HG03460 (cell line): Measurements from ENCODE around the gene ACKR1.

Experiments
- ATAC-seq: cut with Tn5 transposase; IDR thresholded peaks from one replicate; pipeline ENCODE4 v1.9.1; 2021; ENCODE audit not compliant: unreplicated experiment

The ACKR1 gene

DNA sequence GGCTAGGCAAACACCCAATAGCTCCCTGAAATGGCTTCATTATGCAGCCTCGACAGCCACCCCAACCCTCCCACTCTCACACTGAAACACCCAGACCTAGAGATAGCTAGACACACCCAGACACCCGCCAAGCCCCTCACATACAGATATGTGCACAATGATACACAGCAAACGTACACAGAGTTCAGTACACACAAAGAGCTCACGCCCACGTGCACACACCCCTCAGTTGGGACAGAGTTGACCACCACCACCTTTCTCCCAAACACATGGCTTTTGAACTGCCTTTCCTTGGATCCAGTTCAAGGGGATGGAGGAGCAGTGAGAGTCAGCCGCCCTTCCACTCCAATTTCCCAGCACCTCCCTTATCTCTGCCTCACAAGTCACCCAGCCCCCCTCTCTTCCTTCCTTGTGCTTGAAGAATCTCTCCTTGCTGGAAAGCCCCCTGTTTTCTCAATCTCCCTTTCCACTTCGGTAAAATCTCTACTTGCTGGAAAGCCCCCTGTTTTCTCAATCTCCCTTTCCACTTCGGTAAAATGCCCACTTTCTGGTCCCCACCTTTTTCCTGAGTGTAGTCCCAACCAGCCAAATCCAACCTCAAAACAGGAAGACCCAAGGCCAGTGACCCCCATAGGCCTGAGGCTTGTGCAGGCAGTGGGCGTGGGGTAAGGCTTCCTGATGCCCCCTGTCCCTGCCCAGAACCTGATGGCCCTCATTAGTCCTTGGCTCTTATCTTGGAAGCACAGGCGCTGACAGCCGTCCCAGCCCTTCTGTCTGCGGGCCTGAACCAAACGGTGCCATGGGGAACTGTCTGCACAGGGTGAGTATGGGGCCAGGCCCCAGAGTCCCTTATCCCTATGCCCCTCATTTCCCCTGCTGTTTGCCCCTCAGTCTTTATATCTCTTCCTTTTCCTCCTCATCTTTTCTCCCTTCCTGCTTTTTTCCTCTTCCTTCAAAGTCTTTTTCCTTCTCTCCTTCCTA, at the start of gene ACKR1:
TSS of gene ACKR1 (plus strand) at position 715 of the 981 bp plus-strand sequence. CDS start at position 800, 85 bp downstream.
- ATAC-seq = no peak

DNA sequence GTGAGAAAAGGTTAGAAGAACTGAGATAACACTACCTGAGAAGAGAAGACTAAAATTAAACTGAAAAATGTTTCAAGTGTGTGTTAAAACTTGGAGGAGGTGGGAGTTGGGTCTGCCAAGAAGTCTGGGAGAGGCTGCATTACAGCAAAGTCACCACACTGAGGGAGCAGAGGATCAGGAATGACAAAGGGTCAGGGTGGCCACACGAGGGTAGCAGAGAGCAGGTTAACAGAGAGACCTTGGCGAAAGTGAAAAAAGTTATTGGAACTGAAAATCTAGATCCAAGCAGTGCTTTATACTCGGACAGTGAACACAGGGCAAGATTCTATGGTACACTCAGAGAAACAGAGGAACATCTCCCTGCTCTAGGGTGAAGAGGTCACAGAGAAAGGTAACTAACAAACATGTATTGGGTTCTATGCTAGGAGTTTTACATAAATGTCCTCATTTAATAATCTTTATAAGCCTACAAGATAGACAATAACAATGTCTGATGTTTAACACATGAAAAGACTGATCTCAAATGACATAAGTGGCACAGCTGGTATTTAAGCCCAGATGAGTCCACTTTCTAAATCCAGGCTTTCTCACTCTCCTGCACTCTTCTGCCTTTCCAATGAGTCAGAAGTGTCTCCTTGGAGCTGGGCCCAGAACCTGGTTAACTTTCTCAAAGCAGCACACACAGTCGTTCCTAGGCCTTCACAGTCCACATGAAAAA, 43.5 kb upstream of the ACKR1 start:
- ATAC-seq = peak; percentile 87

GRCh38 chr1:159161719-159162026, 43.0 kb upstream of the ACKR1 start:
- ATAC-seq = no peak

GRCh38 chr1:159162516-159163265, 42.0 kb upstream of the ACKR1 start:
- ATAC-seq = no peak

DNA sequence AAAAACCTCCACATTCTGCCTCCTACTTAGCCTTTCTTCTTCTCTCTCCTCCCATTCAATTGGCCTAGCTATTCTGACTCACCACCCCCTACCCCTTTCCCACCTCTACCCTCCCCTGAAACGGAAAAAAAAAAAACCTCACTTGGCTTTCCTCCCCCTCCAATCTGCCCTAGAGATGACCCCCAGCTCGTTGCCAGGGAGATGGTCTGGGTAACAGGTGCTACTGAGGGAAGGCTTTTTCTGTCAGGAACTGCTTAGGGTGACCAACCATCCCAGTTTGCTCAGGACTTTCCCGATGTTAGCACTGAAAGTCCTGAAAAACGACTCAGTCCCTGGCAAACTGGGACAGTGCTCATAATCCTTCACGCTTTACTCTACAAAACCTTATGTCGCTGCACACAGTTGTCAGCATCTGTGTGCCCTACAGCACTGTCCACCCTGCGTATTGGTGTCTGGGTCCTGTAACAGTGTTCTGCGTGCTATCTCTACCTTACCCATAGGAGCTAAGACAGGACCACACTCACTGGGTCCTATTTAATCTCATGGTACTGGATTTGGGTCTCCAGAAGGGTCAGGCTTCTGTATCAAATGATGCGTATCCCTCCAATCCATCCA, 41.0 kb upstream of the ACKR1 start:
- no peak for ATAC-seq

DNA sequence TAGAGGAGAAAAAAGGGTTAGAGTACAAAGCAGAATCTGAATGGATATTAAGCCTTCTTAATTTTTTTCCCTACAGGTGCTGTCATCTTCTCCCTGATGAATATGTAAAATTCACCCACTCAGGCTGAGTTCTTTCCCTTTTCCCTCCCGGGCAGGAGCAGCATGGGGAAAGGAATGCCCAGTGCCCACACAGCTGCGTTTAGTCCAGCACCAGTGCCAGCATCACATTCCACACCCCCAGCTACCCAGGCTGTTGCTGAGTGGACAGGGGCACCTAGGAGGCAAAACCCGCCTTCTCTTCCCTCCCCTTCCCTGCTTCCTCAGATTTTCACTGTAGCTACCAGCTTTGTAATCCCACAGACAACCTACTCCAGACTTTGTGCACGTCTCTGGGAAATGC, 36.6 kb upstream of the ACKR1 start:
- ATAC-seq = no peak

GRCh38 chr1:159170639-159171038, 34.0 kb upstream of the ACKR1 start:
- no peak for ATAC-seq

- no peak for ATAC-seq
These were observed 33.4 kb upstream of the ACKR1 start, which contains the start of gene CADM3 for GRCh38 chr1:159171254-159171687. Gene CADM3, plus strand, starts transcription at chr1:159171615. Its CDS starts 151 bp downstream, at chr1:159171766.

- ATAC-seq = no peak
These were observed 32.8 kb upstream of the ACKR1 start for GRCh38 chr1:159171688-159172501.

GRCh38 chr1:159172614-159173291, 31.9 kb upstream of the ACKR1 start:
- ATAC-seq = no peak

DNA sequence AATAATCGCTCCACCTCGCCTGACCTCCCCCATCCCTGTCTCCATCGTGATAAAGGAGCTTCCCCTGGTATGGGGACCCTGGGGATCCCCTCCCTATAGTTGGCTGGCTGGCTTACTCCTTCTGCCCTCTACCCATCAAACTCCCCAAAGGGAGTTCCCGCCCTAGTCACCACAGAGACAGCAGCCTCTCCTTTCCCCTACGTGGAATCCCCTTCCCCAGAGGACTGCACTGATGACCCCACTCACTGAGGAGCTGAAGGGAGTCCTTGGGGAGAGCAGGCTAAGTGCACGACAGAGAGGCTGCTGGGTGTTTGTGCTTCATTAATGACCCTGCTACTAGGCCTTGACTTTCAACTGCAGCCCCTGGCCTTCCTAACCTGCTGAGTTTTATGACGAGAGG, 31.4 kb upstream of the ACKR1 start:
- no peak for ATAC-seq

DNA sequence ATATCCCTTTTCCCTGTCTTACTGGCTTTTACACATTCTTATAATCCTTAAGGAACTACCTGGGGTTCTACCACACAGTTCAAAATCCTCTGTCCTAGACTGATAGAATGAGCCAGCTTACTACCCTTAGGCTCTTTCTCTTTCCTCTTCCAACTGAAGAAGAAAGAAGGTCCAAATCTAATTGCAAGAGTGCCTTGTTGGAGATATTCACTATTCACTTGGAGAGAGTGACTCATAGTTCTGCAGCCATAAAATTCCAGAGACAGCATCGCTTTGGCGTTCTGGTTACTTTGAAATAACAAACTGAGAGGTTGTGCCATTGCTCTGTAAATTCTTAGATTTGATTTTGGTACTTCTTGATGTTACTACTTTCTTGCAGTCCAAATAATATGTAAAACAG, 29.1 kb upstream of the ACKR1 start:
- no peak for ATAC-seq

DNA sequence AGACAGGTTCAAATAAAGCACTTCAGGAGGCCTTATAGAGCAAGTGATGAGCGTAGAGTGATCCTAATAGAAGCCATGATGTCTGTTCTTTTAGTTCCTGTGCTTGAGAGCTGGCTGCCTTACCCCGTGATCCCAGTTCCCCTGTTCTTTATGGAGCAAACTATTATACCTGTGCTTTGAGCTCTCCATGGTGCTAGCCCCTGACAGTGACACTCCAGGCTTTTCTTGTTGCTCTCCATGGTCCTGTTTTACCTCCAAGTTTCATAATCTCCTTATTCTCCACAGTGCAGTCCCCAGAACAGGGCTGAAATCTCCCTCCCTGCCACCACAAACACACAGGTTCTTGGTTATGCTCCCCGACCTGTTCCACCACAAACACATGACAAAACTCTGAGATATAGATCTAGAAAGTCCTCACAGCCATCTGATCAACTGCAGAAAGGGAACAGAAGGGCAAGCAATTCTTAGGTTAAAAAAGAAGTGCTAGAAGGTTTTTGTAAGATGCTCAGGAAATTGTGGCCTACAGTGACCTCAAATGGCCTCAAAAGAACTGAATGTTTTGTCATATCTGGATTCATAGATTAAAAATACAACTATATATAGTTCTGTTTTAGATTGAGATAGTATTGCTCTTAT, 27.3 kb upstream of the ACKR1 start:
- ATAC-seq = no peak

GRCh38 chr1:159179906-159180305, 24.8 kb upstream of the ACKR1 start:
- ATAC-seq = no peak

GRCh38 chr1:159180516-159180915, 24.2 kb upstream of the ACKR1 start:
- ATAC-seq = no peak

DNA sequence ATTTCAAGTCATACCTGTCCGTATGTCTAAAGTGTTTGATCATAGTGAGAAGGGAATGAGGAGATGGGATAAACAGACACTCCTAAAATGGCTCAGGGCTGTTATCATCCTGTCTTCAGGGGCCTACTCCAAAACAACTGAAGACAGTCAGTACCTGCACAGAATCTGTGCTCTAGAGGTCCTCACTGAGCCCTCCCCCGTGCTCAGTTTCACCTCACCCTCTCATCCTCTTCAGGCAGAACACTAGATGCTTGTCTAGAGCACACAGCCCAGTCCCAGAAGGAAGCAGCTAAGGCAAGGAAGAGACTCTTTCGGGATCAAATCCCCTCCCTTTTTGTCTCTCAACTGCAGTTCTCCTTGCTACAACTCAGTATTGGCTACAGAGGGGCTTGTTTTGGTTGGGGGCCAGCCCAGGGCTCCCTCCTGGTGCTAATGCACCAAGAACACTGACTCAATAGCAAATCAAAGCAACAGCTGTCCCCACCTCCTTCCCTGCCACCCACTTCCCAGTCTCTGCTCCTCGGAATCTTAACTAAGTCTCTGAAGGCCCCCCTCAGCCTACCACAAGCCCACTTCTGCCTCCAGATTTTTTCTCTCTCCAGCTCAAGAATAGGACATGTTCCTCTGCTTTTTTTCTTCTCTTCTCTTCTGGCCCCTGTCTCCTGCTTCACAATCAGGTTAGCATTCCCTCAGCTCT, 23.2 kb upstream of the ACKR1 start:
- ATAC-seq = no peak

DNA sequence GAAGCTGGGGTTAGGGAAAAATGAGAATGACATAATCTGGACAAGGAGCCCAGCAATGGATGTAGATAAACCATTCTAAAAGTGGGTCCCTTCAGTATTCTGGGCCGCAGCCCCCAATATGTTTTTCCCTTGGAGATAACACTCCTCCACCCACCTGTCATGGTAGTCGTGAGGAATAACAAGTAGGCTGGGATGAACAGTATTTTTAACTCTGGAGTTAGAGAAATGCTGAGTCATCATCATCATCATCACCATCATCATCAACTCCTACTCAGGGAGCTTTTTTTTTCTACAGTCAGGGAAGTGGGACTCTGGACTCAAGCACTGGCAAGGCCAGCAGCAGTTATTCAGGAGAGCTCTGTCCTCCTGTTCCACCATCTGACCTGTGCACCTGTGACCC, 20.5 kb upstream of the ACKR1 start:
- ATAC-seq = no peak

- ATAC-seq = no peak
These were observed 19.6 kb upstream of the ACKR1 start for GRCh38 chr1:159185121-159185520.
